ENCODE measurements around the gene FHIT.

GRCh38 chr3:60613769-60614303 lies 637.4 kb downstream of the FHIT start:
- TF ChIP-seq CTCF (IDR thresholded peaks at IDR 0.05) (no peak), POLR2A (IDR thresholded peaks at IDR 0.05) (no peak)
